A673 (cell line): Measurements from ENCODE around the gene GRIN3A. TPM values are rescaled to one million over a fixed set of nuclear protein-coding genes. Genes with fewer than 3 reads are reported as not detected.

ENCODE experiments used
- BruUV-seq: library from RNA; stranded (reverse); fragments of 400-500 nt; replicated peaks from 2 replicates; lab custom pipeline; 2021; lab: Mats Ljungman, UMichigan
- CTCF ChIA-PET: fragments of 300-600 bp; sonication (Branson Sonifier 250); formaldehyde crosslinking; loops from one replicate; lab custom pipeline; 2022; ENCODE audit warnings: antibody characterized with exemption; lab: Charles Lee
- POLR2A ChIA-PET: fragments of 300-600 bp; sonication (Branson Sonifier 250); formaldehyde crosslinking; loops from one replicate; lab custom pipeline; 2022; ENCODE audit warnings: antibody characterized with exemption; ENCODE audit not compliant: low non-redundant PET; lab: Charles Lee
- DNase-seq: peaks from one replicate; pipeline ENCODE4 v3.0.0-alpha.2; 2015; ENCODE audit warnings: low spot score
- H3K27ac ChIP-seq: fragments of 200-600 bp; sonication (generic); 2 replicates; pipeline ENCODE4 v1.5.1; 2016; ENCODE audit warnings: mixed run types, low read depth, mild to moderate bottlenecking, mixed read lengths, antibody characterized with exemption, low read length; ENCODE audit not compliant: poor library complexity, severe bottlenecking
- H3K27me3 ChIP-seq: fragments of 200-600 bp; sonication (generic); replicated peaks from 2 replicates; pipeline ENCODE4 v1.6.1; 2017; ENCODE audit warnings: mixed run types, low read depth, mild to moderate bottlenecking, mixed read lengths, antibody characterized with exemption, low read length; ENCODE audit not compliant: insufficient read depth, poor library complexity
- H3K36me3 ChIP-seq: fragments of 200-600 bp; sonication (generic); 2 replicates; pipeline ENCODE4 v1.6.1; 2016; ENCODE audit warnings: mixed run types, mild to moderate bottlenecking, mixed read lengths, antibody characterized with exemption, low read length; ENCODE audit not compliant: insufficient read depth, poor library complexity, severe bottlenecking
- H3K4me1 ChIP-seq: fragments of 200-600 bp; sonication (generic); 2 replicates; pipeline ENCODE4 v1.6.1; 2017; ENCODE audit warnings: mixed run types, mild to moderate bottlenecking, mixed read lengths, antibody characterized with exemption, low read length; ENCODE audit not compliant: insufficient read depth, poor library complexity, severe bottlenecking
- H3K4me3 ChIP-seq: fragments of 200-600 bp; sonication (generic); 2 replicates; pipeline ENCODE4 v1.5.1; 2016; ENCODE audit warnings: low read depth, mixed run types, mild to moderate bottlenecking, mixed read lengths, low read length; ENCODE audit not compliant: poor library complexity, severe bottlenecking
- H3K9me3 ChIP-seq: fragments of 200-600 bp; sonication (generic); 2 replicates; pipeline ENCODE4 v1.6.1; 2016; ENCODE audit warnings: mixed run types, low read depth, mild to moderate bottlenecking, mixed read lengths, antibody characterized with exemption, low read length; ENCODE audit not compliant: poor library complexity, severe bottlenecking
- CTCF ChIP-seq: fragments of 300-800, 200-600 bp; sonication (generic); conservative IDR thresholded peaks from 2 replicates; pipeline ENCODE4 v1.5.1; 2017; ENCODE audit warnings: low read depth, mild to moderate bottlenecking, antibody characterized with exemption, low read length, moderate library complexity, mixed read lengths
- EZH2 ChIP-seq: fragments of 200-600 bp; sonication (generic); IDR thresholded peaks from 2 replicates; pipeline ENCODE4 v1.6.1; 2017; ENCODE audit warnings: borderline replicate concordance, low read depth, mild to moderate bottlenecking, mixed read lengths, antibody characterized with exemption, low read length; ENCODE audit not compliant: poor library complexity, severe bottlenecking
- intact Hi-C: fragments of 100-400 bp; cut with micrococcal nuclease; formaldehyde crosslinking; loops from one replicate; pipeline ENCODE4 v1.10.0; 2022; ENCODE audit not compliant: unreplicated experiment
- total RNA-seq: library from RNA; stranded (reverse); gene quantifications from 2 replicates; pipeline ENCODE4 v1.2.3, GENCODE V29; 2021

GRIN3A gene
- total RNA-seq, 1 experiment from 2014 or later: not detected

DNA sequence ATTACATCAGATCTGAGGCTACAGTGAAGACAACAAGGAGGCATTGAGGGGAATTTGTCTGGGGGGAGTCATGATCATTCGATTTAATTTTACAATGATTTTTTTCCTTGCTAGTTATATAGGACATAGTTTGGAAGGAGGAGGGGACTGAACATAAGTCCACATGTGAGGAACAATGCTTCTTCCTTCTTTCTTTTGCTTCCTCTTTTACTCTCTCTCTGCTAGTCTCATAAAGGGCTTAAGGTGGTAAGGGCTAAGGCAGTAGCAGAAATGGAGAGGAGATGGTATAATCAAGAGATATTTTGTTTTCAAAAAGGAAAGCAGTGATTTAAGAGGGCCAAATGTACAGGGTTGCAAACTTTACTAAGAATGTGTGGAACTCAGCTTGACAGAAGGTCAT lies 64.3 kb downstream of the GRIN3A start:
- Histone ChIP-seq H3K4me3 (no peak overlapping the region), H3K9me3 (no peaks in the 10 kb centered on the region), H3K36me3 (no peaks in the 10 kb centered on the region), H3K27me3 (no peaks in the 10 kb centered on the region), H3K4me1 (no peaks in the 10 kb centered on the region), H3K27ac (no peak overlapping the region)
- DNase-seq: no peak
- ChIA-PET CTCF (no interaction called here), POLR2A (no interaction called here)
- intact Hi-C loops: no loop called here
- BruUV-seq: no TSS peak
- no peak for TF ChIP-seq CTCF
- TF ChIP-seq EZH2: no peak

- TF ChIP-seq EZH2 (no peak), CTCF (no peak)
- no TSS peak for BruUV-seq
- H3K27me3 ChIP-seq: no peaks in the 10 kb centered on the region
- ChIA-PET POLR2A (no interaction called here), CTCF (no interaction called here)
- no peaks in the 10 kb centered on the region for H3K4me1 ChIP-seq
- no peak overlapping the region for H3K4me3 ChIP-seq
- H3K9me3 ChIP-seq: no peaks in the 10 kb centered on the region
- DNase-seq: no peak
- no peak overlapping the region for H3K27ac ChIP-seq
- H3K36me3 ChIP-seq: no peaks in the 10 kb centered on the region
- intact Hi-C loops: no loop called here
Observed at GRCh38 chr9:101673642-101674041, 64.8 kb downstream of the GRIN3A start.

DNA sequence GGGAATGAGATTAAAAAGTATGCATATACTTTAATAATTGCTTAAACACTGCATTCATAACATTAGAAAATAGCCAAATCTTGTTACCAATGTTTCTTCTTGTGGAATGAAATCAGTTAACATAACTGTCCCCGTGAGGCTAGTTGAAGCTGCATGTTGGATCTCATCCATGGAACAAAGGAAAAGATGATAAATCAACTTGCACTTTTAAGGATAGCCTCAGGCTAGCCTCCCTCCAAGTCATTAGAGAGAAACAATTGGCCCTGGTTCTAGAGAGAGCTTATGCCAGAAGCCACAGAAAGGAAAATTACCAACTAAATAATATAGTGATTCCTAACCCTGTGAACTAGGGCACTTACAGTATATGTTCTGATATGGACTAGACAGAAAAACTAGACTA lies 66.9 kb downstream of the GRIN3A start:
- Histone ChIP-seq H3K27ac (no peak overlapping the region), H3K4me3 (no peak overlapping the region), H3K4me1 (no peaks in the 10 kb centered on the region), H3K36me3 (no peaks in the 10 kb centered on the region), H3K9me3 (no peaks in the 10 kb centered on the region), H3K27me3 (peaks cover 4% of the 10 kb centered on the region)
- intact Hi-C loops: no loop called here
- TF ChIP-seq EZH2 (no peak), CTCF (no peak)
- ChIA-PET POLR2A (no interaction called here), CTCF (no interaction called here)
- no peak for DNase-seq
- BruUV-seq: no TSS peak
